HG02759 (cell line): ENCODE measurements around the gene CCDC69.

Source experiments
- ATAC-seq: cut with Tn5 transposase; IDR thresholded peaks from one replicate; pipeline ENCODE4 v1.9.1; 2021; ENCODE audit warnings: mild to moderate bottlenecking, moderate library complexity; ENCODE audit not compliant: unreplicated experiment

Gene CCDC69

DNA sequence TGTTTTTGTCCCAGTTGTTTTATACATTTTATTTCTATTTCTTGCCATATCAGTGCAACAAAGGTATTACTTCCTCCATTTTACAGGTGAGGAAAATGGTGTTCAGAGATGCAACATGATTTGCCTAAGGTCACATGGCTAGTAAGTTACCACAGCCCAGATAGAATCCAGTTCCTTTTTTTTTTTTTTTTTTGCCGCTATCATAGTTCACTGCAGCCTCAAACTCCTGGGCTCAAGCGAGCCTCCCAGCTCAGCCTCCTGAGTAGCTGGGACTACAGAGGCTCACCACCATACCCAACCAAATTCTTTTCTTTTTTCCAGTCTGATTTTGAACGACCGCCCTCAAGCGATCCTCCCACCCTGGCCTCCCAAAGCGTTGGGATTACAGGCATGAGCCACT lies 480 bp upstream of the CCDC69 start:
- no peak for ATAC-seq

DNA sequence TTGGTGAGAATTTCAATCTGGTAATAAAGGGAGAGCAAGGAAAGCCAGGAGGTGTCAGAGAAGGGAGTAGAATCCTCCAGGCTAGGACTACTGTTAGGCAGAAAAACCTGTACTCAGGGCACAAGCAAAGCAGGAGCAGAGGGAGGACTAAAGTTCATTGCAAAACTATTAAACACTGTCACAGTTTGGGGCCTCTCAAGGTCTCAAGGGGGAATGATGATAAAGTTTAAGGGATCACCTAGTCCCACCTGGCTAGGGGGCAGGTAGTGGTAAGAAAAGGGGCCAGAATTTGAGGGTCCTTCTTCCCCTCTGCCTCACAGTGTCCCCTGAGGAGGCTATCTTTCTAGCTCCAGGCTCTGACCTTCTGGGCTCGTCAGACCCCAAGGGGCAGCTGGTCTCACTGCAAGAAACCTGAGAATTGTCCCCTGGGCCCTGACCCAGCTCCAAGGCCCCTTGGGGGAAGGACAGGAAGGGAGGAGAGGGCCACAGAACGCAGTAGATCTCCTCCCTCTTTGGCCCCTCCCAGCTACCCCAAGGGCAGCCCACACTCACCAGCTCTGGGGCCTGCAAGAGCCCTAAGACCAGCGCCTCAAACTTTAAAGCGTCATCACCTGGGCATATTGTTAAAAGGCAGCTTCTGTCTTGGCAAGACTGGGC lies 974 bp downstream of the CCDC69 start:
- ATAC-seq, result peak; percentile 74

DNA sequence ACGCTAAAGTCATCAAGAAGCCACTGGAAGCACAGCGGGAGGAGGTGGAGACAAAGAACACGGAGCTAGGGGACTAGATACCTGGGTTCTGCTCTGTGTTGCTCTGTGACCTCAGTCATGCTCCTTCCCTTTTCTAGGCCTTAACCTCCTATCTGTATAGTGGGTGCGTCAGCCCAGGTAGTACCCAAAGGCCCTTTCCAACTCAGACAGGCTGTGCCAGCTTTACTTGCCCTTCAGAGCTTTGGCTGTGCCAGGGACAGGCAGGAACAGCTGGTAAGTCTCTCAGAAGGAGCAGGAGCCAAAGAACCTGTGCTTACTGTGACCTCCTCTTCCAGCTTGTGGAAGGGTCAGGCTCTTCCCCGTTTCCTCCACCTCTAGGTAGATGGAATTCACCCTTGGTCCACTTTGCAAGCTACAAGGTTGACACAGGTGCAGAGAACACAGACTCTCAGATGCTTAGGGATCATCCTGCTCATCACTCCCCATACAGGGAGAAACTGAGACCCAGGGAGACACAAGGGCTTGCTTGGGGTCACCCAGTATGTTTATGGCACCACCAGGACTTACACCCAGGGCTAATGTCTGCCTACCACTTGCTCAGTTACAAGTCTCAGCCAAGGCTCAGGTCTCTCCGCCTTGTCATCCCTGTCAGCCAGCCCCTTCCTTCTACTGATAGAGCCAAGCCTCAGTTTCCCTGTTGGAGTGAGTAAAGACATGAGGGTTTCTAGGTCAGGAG lies 1.7 kb downstream of the CCDC69 start:
- no peak for ATAC-seq

DNA sequence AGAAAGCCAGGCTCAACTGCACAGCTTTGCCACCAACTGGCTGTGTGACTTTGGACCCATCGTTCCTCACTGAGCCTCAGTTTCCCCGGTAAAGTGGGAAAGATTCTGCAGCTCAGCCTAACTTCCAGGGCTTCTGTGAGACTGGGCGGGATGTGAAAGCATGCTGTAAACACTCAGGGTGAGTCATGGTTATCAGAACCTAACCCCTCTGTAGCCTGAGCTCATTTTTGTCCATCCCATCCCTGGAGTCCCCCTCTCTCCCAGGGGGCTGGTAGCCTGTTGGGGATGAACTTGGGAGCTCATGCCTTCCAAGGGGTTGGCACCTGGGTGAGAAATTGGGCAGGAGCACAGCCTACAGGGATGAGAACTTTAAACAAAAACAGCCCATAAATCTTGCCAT lies 2.3 kb downstream of the CCDC69 start:
- ATAC-seq, result no peak

DNA sequence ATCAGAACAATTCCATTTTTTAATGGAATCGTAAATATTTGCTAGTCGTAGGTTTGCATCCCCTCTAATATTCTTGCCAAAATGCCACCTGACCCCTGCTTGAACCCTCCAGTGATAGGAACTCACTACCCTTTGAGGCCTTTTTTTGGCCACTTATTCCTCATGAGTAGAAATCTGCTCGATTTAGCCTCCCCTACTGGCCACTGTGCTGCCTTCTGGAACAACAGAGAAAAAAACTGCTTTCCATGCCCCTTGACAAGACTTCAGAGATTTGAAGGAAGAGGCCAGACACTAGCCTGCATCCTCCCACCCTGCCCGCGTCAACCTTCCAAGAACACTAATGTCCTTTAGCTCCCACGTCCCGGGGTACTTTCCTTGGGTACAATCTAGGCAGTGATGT lies 4.1 kb downstream of the CCDC69 start:
- ATAC-seq, result no peak

DNA sequence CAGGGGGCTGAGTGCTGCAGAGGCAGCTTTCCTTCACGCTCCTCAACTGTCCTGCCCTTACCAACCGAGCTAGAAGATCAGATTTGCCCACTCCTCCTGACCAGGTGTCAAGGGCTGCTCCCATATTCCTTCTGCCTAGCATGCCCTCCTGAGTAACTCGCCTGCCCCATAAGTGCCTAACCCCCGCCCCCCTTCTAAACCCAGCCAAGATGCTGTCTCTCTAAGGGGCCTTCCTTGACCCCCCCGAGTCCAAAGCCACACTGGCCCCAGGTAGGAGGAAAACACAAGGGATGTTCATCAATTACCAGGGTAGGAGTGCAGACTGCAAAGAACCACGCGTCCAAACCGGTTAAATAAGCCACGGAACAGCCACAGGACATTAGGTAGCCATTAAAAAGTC lies 4.8 kb downstream of the CCDC69 start:
- ATAC-seq, result no peak

DNA sequence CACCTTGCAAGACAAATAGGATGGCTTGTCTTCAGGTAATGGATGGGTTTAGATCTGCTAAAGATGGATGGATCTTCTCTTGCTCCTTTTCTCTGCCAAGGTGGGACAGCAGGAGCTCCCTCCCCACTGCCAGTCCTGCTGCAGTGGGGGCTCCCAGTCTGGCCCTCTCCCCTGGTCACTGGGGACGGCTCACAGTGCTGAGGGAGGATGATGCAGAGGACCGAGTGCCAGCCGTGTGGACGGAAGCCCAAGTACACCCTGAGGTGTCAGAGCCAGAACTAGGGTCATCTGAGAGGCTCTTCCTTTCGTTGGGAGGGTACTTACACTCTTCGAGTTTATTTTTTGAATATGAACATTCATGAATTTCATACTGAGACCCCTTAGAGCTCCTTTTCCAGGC lies 5.7 kb downstream of the CCDC69 start:
- ATAC-seq, result no peak

DNA sequence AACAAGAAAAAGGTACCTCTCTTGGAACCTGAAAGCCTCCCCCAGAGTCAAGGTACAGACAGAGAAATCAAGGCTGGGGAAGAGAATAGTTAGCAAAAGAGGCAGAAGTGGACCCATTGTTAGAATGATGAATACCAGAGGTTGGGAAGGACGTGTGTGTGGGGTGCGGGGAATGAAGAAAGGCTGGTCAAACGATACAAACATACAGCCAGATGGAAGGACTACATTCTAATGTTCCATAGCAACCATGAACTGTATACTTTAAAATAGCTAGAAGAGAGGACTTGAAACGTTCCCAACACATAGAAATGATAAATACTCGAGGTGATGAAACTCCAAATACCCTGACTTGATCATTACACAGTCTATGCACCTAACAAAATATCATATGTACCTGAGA lies 7.1 kb downstream of the CCDC69 start:
- ATAC-seq, result no peak

DNA sequence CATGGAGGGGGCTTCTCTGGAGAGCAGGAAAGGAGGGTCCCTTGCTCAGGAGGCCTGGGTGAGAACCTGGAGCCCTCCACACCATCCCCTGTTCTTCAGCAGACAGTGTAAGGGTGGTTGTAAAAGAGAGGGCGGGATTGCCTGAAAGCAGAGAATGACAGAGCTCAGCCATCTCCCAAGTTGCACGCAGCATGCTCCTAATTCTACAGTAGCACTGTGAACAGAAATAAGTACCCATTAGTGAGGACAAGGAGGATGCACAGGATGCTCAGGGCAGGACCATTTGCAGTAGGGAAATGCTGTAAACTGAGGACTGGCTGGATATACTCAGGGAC lies 8.4 kb downstream of the CCDC69 start:
- ATAC-seq, result no peak

DNA sequence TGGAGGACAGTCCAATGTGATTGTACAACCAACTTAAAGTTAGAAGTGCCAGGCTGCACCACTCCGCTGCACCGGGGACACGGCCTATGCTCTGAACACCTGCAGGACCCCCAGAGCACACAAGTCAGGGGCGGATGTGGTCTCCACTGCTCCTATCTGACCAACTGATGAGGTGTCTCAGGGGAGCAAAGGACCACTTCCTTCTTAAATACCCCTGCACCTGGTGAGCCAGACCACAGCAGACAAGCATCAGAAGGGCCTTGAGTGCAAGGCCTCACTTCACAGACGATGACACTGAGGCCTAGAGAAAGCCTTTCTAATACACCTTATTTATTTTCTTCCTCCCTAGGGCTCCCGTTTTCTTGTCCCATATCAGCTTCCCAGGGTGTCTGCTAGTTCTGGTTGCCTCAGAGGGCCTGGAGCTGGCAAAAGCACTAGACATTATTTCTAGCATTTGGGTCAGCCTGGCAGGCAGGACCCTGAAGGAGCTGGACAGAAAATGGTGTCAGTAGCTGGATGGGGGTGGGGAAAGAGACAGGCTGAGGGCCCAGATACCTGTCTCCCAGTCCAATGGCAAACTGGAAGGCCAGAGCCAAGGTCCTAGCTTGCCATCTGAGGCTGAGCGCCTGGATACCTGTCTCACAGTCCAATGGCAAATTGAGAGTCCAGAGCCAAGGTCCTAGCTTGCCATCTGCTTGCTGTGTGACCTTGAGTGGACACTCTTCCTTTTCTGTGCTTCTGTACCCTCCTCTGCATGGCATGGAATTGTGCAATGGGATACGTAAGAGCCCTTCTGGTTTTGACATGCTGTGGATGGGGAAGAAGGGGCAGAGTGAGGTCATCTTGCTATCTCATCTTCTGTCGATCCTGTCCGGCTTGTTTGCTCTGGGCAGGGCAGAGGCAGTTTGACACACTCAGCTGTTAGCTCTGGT lies 9.0 kb downstream of the CCDC69 start:
- peak; percentile 58 for ATAC-seq

DNA sequence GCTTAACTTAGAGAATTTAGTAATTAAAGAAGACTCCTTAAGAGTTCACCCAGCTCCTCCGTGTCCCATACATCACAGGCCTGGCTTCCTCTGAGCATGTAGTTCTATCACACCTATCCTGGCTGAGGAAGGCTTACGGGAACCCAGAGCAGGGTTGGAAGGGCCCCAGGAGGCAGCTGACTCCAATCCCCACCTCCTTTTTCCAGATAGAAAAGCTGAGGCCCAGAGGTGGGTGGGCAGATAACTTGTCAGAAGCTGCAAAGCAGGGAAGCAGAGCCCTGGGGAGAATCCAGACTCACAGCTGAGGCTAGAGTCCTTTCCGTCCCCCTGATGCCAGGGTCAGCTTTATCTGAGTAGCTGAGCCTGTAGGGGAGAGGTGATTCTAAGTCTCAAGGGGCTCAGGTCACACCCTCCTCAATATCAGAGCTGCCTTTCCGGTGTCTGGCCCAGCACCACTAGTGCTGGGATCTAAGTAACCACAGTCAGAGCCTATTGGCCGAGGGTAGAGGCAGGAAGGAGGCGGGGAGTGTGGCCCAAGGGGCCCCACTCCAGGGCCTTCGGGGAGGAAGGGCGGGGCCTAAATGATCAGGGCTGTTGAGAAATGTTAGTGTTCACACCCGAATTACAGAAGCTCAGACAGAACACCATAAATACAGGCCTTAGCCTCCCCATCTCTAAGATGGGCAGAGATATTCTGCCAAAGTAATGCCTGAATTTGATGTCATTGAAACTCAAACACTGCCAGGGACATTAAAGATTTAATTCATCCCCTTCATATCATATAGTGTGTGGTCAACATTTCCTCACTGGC lies 9.9 kb downstream of the CCDC69 start:
- peak; percentile 80 for ATAC-seq

DNA sequence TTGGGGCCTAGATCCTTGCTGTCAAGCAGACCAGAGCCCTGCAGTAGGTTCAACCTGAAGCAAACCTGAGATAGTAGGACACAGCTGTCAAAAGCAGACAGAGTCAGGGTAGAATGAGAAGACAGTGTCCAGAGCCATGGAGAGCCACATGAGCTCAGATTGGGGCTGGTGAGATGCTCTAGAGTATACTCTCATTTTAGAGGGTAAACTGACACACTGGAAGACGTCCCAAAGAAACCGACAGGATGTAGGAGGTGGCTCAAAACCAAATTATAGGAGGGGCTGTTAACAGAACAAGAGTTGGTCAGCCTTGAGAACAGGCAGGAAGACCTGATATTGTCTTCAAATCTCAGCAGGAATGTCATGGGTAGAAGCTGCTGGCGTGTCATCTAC lies 11.5 kb downstream of the CCDC69 start:
- ATAC-seq, result no peak

DNA sequence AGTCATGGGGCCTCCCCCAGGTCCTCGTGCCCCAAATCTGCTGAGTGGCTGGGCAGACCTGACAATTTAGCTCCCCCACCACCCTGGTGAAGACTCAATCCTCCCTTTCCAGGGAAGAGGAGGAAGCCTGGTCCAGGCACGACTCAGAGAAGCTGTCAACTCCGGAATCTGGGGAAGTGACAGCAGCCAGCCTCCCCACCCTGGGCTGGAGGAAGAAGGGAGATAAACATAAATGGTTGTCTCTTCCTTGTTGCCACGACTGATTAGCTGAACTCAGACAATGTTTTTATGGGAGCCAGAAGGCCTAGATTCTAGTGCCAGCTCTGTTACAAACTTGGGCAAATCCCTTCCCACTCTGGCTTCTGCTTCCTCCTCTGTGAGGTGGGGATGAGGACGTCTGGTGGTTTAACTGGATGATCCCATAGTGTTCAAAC lies 15.4 kb downstream of the CCDC69 start:
- ATAC-seq, result no peak

DNA sequence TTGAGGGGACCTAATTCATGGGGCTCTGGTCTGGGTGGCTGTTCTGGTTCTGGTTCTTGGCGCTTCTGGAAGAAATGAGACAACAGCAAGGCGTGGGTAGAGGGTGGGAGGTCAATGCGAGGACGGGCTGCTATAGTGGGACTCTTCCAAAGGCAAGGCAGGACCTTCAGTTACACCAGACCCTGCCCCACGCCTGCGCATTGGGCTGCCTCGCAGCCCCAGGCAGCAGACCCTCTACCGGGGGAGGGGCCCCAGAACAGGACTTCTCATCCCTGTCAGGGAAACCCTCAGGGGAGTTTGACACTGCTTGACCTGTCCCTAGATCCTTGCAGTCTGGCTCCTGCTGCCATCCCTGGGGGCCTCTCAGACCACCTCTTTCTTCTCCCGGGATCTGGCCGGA lies 18.5 kb downstream of the CCDC69 start:
- no peak for ATAC-seq

DNA sequence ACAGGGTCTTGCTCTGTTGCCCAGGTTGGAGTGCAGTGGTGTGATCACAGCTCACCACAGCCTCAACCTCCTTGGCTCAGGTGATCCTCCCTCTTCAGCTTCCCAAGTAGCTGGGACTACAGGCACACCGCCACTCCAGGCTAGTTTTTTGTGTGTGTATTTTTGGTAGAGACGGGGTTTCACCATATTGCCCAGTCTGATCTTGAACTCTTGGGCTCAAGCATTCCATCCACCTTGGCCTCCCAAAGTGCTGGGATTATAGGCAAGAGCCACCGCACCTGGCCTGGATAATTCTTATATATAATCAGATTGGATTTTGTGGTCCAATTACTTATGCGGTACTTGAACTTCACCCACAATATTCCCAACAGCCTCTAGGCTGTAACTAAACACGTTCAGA lies 19.8 kb downstream of the CCDC69 start:
- ATAC-seq, result no peak

DNA sequence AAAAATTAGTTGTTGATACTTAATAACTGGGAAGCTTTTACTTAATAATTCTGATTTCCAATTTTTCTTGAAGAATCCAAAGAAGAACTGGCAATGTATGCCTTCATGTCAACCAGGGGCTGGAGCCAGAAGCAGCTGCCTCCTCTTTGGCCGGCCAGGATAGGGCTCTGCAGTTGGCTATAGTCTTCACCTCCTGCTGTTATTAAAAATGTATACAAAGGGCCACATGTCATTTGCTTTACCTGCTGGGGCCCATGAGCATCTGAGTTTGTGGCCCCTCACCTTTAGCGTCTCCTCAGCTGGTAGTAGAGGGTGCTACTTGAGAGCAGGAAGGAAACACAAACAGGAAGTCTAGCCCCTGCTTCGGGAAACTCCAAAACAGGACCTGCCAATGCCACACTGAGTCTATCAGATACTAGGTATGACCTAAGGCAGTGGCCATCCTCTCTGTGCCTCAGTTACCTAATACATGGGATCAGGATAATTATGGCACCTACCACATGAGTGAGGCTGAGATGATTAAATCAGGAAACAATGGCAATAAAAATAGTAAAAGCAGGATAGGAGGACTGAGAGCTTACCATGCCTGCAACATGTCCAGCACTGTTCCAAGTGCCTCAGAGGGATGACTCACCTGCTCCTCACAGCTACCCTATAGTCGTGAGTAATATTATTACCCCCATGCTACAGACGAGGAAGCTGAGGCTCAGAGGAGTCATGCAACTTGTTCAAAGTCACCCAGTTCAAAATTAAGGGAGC lies 21.3 kb downstream of the CCDC69 start:
- ATAC-seq, result peak; percentile 71

DNA sequence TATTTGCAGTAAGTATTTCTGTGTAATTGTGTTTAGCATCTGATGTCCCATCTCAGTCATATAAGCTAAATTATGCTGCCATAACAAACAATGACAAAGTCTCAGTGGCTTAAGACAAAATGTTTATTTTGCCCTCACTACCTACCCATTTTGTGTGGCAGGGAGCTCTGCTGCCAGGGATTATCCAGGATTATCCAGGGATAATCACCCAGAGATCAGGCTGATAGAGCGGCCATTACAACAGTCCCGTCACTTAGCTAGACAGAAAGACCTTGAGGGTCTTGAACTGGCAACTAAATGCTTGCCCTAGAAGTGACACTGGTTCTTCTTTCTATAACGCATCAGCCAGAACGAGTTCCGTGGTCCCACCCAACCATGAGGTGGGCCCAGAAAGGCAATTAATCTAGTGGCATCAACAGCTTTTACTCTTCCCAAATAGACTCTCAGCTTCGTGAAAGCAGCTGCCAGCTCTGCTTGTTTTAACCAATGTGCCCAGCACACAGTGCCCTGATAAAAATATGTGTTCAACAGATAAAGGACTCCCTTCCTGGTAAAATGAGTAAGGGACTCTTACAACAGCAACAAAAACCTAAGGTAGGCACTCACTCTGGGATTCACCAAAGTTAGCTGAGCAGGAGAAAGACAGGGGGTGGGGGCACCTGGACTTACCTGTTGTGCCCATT lies 22.8 kb downstream of the CCDC69 start:
- no peak for ATAC-seq

DNA sequence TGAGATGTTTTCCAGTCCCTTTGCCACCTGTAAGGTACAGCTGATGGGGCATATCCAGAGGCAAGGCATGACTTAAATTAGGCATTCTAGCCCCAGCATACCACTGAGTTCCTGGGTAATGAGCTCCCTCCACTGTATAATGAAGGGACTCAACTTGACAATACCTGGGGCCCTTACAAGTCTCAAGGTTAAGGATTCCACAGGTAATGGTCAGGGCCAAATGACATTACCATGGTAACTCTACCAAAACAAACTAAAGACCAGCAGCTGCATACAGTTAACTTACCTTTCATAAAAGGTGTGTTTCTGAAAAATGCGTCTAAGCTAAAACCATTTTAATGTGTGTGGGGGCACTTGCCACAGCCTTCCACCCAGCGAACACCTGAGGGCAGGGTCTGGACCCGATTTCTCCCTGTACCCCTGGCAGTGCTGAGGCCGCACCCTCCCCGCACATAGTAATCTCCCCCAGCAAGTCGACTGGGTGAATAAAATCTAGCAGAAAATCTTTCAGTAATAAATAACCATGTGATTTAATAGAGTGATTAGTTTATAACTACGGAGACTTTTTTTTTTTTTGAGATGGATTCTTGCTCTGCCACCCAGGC lies 24.2 kb downstream of the CCDC69 start:
- no peak for ATAC-seq

DNA sequence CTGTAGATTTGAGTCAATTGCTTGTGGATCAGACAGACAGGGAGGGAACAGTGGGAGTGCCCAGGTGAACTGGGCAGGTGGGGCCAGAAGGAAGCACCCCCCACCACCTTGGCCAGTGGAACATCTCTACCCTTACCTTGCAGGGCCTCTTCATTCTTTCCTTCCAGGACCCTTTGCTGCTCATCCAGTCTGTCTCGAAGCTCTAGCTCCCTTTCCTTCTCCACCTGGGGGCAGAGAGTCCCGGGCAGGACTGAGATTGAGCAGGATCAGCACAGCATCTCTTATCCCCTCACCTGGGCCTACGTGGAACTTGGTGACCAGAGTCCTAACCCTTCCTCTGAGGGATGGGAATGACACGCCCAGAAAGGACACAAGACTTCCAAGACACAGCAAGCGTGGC lies 25.0 kb downstream of the CCDC69 start:
- ATAC-seq, result no peak
